8988T (cell line): ENCODE measurements around the gene MYO9B.

ENCODE experiments used
- DNase-seq: peaks from one replicate; pipeline ENCODE4 v3.0.0; 2011

MYO9B gene

DNA sequence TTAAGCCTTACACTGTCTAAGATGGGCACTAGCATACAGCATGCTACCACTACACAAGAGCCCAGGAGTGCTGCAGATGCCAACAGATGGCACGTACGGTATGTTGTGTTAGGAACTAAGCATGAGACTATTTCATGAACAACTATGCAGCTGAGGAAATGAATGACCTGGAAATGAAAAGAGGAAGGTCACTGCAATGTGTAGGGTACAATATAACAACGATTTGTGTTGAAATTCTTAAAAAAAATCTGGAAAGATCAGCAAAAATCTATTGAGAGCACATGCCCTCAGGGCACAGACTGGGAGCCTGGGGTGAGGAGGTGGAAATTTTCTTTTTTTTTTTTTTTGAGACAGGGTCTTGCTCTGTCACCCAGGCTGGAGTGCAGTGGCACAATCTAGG is 14.8 kb upstream of the MYO9B start:
- DNase-seq, result no peak

DNA sequence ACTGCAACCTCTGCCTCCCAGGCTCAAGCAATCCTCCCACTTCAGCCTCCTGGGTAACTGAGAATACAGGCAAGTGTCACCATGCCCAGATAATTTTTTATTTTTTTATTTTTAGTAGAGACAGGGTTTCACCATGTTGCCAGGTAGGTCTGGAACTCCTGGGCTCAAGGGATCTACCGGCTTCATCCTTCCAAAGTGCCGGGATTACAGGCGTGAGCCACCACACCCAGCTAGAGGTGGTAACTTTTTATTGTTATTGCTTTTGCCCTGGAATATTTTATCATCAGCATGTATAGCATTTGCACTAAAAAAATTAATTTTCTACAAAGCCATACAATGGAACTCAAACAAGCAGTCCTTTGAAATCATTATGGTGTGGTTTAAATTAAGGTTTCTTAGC is 14.4 kb upstream of the MYO9B start:
- no peak for DNase-seq

DNA sequence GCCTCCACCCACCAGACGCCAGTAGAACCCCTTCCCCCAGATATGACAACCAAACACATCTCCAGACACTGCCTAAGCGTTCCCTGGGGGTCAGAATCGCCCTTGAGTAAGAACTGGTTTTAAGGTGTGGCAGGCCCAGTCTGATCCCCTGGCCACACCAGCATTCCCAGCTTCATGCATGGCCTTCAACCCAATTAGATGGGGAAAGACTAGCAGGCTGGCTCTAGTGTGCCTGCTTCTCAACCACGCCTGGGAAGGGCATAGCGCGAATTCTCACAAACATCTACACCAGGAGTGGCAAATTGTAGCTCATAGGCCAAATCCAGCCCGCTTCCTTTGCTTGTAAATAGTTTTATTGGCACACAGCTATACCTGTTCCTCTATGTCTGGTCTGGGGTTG is 13.9 kb upstream of the MYO9B start:
- no peak for DNase-seq

DNA sequence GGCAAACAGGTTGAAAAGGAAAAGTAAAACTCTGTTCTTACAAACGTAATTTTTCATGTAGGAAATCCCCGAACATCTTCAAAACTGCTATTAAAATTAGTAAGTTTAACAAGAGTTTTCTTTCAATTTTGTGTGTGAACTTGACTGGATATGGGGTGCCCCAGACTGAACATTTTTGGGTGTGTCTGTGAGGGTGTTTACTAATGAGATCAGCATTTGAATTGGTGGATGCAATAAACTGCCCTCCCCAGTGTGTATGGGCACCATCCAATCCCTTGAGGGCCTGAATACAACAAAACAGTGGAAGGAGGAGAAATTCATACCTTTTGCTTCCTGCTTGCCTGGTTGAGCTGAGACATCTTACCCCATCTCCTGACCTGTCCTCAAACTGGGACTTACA is 12.1 kb upstream of the MYO9B start:
- no peak for DNase-seq

DNA sequence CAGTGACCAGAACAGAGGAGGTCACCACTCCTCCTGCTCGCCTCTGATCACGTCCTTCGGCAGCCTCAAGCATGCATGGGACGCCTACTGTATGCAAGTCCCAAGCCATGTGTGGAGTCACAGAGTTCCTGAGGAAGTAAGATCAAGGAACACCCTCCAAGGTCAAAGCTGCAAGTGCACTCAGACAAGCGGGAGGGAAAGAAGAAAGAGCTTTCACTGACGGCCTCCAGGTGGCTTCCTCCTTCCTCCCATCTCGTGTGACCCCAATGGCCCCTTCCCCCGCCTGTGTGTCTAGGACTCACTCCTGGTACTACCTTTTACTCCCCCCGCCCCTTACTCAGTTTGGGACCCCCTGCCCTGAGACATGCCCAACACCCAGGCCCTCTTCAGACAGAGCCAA is 6.4 kb upstream of the MYO9B start:
- no peak for DNase-seq

DNA sequence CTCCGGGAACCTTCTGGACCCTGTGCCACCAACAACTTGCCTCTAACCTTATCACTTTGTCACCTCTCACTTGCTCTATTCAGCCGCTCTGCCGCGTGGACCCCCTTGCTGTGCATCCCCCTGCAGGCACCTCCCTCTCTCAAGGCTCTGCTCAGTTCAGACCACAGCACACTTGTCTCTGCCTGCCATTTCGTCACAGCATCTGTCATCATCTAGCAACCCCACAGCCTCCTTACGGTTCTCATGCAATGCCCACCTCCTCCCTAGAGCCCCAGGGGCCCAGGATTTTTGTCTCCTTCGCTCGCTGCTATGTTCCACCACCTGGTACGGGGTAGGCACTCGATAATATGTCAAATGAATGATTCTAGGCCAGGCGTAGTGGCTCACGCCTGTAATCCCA is 5.2 kb upstream of the MYO9B start:
- no peak for DNase-seq

DNA sequence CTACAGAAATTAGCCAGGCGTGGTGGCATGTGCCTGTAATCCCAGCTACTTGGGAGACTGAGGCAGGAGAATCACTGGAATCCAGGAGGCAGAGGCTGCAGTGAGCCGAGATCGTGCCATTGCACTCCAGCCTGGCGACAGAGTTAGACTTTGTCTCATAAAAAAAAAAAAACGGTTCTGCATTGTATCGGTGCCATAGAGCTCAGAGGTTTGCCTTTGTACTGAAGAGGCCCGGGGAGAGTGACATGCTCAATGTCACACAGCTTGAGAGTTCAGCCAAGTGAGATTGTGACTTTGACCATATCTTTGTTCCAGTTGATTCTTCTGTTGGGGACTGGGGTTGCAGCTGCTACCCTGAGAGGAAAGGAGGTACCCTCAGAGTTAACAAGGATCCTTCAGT is 4.7 kb upstream of the MYO9B start:
- DNase-seq, result no peak

DNA sequence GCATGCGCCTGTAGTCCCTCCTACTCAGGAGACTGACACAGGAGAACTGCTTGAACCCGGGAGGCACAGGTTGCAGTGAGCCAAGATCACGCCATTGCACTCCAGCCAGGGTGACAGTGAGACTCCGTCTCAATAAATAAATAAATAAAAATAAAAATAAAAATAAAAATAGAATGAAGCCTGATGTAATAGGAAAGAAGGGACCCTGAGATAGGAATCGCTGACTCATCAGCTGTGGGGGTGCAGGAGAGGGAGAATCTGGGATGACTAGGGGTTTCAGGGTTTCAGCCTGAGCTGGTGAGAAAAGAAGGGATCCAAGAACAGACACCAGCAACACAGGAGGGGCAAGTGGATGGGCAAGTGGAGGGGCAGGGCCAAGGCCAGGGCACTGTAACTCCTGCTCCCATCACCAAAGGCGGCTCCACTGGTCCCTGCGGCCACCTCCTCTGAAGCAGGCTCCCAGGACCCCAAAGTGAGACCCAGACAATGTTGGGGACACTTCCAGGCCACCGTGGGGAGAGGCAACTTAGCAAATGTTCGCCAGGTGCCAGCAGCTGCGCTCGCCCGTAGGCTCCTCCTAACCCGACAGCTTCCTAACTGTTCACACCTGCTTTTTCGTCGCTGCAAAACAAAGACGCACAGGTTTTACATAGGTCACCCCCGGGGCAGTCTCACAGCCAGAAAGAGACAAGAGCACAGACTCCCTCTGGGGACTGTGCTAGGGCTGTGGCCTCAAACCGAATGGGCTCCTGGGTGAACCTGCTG is 1.5 kb upstream of the MYO9B start:
- no peak for DNase-seq

DNA sequence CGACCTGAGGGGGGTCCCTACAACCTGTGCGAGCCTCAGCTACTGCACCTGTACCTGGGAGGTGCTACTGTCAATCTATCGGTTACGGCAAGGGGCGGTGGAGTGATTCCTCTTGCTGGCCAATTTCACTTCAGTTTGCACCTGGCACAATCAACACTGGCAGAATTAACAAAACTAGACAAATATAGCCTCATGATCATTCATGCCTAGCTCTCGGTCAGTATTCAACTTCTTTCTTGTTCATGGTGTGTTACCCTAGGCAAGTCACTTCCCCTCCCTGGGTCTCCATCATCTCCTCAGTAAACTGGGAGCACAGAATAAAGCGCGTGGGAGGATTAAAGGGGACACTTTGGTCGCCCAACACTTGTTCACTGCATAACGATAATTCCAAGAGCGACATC is 943 bp upstream of the MYO9B start:
- DNase-seq, result no peak

DNA sequence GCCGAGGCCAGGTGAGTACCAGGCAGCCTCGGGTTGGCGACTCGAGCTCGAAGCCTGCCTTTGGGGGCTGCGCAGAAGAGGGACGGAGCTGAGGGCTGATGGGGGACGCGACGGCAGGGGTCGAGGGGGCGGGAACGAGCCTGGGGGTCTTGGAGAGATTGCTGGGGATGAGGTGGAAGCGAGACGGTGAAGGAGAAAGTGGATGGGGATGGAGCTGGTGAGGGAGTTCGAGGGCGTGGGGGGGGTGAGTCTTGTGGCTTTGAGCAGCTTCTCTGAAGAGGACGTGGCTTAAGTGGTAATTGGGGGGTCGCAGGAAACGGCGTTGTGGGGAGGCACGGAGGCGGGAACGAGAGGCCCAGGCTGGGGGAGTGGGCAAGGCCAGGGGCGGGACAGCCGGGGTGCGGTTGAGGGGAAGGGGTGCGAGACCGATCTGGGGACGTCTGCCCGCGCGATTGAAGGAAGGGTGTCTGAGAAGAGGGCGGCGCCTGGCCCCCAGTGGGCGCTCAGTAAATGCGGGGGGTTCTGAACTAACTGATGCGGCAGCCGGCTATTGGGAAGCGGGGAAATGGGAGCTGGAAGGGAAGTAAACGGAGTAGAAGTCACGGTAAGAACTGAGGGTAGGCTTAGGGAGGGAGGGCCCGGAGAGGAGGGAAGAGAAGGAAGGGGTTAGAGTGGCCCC is 426 bp downstream of the MYO9B start:
- peak; percentile 58 for DNase-seq

DNA sequence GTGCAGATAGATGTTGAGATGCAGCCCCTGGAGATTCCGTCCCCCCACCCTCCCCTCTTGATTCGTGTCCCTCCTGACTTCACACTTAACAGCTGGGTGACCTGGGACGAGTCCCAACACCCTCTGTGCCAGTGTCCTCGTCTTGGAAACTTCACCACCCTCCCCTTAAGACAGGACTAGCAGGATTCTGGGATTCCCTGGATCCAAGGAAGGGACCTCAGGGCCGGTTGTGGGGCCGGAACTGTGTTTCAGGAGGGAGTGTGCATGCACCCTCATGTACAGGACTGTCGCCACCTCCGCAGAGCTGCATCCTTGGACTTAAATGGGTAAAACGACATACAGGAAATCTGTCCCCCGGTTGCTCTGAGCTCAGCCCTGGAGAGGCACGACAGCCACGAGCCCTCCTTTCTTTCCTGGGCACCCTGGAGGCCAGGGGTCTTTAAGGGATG is 990 bp downstream of the MYO9B start:
- DNase-seq, result peak; percentile 62

DNA sequence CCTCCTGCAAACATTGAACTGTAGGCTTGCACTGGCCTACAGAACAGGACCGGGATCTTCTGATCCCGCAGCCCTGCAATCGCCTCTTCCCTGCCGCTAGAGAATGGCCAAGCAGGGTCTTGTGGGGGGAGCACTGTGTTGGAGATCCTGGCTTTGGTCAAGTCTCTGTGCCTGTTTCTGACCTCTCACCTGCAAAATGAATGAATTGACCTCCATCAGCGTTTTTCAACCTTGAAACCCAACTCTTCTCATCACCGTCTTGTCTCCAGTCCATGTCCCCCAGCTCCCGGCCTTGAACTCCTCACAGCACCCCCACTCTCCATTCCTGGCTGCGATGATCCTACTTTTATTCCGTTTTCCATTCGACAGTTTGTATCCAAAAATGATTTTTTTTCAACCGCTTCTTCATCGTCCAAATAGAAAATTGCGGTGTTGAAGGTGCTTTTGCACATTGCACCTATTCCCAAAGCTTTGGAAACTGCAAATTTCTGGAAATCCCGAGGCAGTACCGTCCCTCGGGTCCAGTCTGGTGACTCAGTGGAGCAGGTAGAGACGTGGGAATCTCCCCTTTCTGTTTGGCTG is 2.0 kb downstream of the MYO9B start:
- DNase-seq, result no peak

DNA sequence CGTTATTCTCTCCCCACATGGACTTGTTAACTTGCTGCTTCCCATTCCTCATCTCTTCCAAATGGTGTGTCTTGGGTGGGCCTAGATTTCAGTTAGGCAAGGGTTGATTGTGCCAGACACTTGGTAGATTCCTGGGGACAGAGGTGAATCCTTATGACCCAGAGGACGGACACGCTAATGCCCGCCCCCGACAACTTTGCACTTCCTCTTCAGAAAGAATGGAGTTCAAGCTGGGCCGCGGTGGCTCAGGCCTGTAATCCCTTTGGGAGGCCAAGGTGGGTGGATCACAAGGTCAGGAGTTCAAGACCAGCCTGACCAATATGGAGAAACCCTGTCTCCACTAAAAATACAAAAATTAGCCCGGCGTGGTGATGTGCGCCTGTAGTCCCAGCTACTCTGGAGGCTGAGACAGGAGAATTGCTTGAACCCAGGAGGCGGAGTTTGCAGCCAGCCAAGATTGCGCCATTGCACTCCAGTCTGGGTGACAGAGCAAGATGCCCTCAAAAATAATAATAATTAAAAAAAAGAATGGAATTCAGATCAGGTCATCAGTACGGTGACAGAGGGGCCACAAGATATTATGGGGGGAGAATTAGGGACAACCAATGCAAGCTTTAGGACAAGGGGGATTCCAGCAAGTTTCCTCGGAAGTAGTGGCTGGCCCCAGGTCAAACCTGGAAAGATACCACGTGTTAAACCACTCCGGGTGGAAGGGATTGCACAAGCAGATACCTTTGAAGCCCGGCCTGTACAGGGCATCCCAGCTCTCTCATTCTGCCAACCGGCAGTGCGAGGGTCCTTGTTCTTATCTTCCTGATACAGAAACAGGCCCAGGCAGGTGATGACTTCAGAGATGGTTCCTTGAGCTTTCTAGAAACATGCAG is 2.7 kb downstream of the MYO9B start:
- DNase-seq, result no peak

DNA sequence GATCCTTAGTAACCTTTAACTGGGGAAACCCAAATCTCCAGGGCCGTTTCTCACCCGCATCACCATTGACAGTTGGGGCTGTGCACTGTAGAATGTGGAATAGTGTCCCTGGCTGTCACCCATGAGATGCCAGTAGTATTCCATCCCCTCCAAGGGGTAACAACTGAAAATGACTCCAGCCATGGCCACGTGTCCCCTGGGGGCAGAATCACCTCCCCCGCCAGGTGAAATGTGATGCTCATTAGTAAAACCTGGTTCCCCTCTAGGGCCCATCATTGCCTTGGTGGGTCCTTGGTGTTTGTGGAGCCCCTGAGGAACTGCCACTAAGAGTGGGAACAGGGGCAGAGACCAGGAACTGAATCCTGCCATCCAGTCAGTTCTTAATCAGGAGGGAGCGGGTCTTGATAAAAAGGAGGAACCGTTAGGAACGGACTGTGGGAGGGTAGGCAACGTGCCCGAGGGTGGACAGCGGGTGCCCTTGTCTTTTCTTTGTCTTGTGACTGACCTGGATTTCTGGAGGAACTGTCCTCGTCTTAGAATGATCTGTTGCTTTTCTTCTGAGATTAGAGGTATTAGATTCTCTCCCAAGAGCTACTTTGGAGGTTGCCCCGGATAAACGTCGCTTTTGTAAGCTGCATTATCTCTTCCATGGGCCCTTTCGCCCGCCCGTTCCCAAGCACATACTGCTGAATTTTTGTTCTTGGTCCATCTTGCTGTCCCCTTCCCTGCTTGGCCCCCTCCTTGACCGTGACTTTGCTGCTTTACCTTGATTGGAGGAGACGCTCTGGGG is 3.5 kb downstream of the MYO9B start:
- DNase-seq, result no peak

DNA sequence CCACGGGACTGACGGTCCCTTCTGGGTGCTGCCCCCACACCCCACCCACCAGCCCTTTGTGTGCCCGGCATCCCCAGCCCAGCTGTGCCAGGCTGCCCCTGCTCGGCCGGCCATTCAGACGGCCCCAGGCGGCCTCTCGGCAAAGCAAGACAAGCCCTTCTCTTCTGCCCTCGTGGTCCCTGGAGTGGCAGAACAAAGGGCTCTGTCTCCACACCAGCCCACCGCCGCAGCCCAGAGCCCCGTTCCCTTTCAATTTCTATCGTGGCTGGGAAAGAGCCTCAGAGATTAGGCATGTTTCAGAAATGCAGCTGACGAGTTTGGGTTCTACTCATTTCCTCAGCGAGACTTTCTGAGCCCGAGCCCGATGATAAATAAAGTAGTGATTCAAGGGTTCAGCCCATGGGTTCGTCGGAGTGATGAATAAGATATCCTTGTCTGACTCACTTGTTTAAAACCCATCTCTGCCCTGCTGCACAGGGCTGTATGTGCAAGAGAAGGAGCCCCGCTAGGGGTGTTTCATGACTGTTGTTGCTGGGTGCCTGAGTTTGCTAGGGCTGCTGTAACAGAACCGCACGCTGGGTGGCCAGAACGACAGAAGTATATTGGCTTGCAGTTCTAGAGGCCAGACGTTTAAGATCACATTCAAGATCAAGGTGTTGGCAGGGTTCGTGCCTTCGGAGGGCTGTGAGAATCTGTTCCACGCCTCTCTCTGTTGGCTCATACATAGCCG is 4.3 kb downstream of the MYO9B start:
- peak; percentile 87 for DNase-seq

DNA sequence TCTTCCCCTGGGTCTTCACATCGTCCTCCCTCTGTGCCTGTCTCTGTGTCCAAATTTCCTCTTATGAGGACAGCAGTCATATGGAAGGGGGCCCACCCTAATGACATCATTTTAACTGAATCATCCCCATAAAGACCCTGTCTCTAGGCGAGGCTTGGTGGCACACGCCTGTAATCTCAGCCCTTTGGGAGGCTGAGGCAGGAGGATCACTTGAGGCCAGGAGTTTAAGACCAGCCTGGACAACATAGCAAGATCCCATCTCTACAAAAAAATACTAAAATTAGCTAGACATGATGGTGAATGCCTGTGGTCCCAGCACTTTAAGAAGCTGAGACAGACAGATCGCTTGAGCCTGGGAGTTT is 4.8 kb downstream of the MYO9B start:
- no peak for DNase-seq

DNA sequence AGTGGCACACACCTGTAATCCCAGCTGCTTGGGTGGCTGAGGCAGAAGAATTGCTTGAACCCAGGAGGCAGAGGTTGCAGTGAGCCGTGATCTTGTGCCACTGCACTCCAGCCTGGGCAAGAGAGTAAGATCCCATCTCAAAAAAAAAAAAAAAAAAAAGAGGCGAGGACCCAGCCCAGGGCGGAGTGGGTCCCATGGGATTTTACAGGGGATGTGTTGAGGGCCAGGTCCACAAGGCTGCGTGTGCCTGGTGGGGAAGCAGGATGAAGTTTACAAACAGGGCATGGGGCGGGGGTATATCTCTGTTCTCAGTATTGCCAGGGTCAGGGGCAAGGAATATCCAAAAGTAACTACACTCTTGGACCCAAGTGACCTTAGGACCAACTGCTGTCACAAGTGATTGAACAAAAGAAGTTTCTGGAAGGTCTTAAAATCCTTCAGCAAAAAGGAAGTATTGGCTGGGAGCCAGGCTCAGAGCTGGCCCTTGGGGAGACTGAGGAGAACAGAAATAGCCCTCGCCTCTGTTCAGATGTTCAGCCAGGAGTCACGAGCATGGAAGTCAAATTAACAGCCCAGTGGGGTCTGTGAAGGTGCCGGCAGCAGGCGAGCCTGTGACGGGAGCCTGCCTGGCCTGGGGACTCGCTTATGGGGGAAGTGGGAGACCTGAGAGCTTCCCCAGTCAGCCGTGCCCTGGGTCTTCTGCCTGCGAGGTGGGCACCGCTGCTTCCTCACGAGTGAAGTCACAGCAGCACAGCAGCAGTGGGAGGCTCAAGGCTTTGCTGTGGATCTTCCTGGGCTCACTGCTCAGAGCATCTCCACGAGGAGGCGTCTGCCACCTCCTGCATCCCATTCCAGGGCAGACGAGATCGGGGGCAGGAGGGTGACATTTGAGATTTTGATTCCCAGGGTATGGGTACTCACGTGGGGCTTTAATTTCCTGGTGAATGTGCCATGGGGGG is 6.4 kb downstream of the MYO9B start:
- DNase-seq, result no peak

DNA sequence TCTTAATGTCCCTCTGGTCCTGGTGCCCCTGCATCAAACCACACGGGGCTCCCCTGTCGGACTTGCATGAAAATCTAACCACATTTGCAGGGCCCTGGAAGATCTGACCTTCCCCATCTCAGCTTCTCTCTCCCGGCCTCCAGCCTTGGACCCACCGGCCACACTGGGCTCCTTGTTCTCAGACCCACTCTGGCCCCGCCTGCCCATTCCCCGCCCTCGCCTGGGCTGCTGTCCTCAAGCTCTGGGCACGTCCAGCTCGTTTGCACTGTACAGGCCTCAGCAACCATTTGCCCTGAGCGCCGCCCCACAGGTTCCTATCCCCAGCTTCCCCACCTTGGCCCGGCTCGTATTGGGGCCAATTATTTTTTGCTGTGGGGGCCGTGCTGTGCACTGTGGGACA is 10.5 kb downstream of the MYO9B start:
- DNase-seq, result no peak

DNA sequence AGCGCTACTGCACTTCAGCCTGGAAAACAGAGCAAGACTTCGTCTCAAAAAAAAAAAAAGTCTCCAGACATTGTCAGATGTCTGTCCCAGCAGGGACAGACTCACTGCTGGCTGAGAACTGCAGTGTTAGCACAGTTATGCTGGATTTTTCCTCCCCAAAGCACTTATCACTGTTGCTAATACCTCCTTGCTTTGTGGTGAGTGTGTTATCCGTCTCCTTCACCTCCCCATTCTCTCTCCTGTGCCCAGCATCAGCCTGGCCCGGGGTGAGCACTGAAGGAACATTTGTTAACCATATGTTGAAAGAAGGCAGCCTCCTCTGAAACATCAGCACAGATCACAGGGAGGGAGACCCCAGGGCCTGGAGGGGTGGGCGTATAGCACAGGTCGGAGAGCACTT is 11.3 kb downstream of the MYO9B start:
- DNase-seq, result no peak

DNA sequence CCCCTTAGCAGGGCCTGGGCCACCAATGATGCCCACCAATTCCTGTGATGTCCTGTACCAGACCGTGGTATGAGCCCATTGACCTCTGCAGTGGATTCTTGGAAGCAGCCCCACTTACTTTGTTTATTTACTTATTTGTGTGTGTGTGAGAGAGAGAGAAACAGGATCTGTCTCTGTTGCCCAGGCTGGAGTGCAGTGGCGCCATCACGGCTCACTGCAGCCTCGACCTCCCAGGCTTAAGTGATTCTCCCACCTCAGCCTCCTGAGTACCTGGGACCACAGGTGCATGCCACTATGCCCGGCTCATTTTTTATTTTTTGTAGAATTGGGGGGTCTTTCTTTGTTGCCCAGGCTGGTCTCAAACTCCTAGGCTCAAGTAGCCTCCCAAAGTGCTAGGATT is 13.0 kb downstream of the MYO9B start:
- DNase-seq, result no peak

DNA sequence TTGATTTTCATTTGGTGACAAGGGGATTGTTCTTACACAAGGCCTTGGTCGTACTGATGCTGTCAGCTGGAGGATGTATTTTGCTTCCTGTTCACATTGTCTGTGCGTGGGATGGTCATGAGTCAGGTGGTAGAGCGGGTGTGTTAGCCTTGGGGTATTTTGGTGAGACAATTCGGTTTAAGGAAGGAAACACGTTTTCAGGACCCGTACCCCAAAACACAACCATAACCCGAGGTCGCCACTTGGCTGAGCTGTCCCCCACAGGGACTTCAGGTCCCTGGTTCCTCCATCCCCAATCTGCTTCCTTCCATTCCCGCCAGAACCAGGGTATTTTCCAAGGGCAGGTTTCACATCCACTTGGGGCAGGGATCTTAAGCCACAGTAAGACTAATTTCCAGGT is 15.0 kb downstream of the MYO9B start:
- no peak for DNase-seq
